ENCODE data around the gene AIRE. TPM values are rescaled to one million over a fixed set of nuclear protein-coding genes. Genes with fewer than 3 reads are reported as not detected.

Gene AIRE
- total RNA-seq, 1 experiment from 2014 or later = 0.17 TPM

DNA sequence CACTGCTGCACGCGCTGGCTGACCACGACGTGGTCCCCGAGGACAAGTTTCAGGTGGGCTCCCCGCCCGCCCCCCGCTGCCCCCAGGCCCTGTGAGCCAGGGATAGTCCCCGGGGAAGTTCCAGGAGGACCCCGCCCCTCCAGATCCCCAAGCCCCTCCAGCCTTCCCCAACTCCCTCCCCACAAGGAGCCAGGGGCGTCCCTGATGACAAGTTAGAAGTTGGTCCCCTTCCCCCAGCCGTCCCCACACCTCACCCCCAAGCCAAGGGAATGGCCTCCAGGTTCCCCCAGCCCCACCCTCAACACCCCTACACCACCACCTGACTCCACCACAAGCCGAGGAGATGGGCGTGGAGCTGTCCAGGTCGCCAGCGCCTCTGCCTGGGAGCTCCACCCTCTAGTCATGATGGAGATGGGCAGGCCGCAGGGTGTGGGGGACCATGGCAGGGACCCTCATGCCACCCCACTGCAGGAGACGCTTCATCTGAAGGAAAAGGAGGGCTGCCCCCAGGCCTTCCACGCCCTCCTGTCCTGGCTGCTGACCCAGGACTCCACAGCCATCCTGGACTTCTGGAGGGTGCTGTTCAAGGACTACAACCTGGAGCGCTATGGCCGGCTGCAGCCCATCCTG, 525 bp downstream of the AIRE start:
- TF ChIP-seq CTCF (conservative IDR thresholded peaks at IDR 0.05) = no peak
- Histone ChIP-seq H2BK5ac (ENCODE audit: insufficient read length, low read length) (no peak overlapping the region), H3K14ac (ENCODE audit: insufficient read depth, low read length) (no peak overlapping the region), H3K27me3 (ENCODE audit: insufficient read depth, low read length) (no peaks in the 10 kb centered on the region), H3K4me2 (ENCODE audit: insufficient read depth, insufficient read length, low read length) (no peak overlapping the region), H3K27ac (ENCODE audit: insufficient read length, low read depth, low read length) (no peak overlapping the region), H4K5ac (ENCODE audit: insufficient read length, low read depth, low read length) (no peak overlapping the region), H3K23me2 (ENCODE audit: insufficient read length, low read depth, low read length, poor library complexity, severe bottlenecking) (no peaks in the 10 kb centered on the region), H4K8ac (replicated peaks; ENCODE audit: insufficient read length, low read depth, low read length) (no peak overlapping the region), H3K4ac (ENCODE audit: low read depth, low read length) (no peak overlapping the region), H3K9me3 (ENCODE audit: control insufficient read depth, low read depth, low read length) (no peaks in the 10 kb centered on the region), H2BK20ac (ENCODE audit: low read depth, low read length, poor library complexity, severe bottlenecking) (no peak overlapping the region), H2AFZ (ENCODE audit: low read length) (no peak overlapping the region), H3K79me2 (ENCODE audit: insufficient read depth, low read length) (no peaks in the 10 kb centered on the region), H3K9ac (ENCODE audit: extremely low read depth, insufficient read length, low read length) (no peak overlapping the region), H2BK15ac (ENCODE audit: low read depth, low read length) (no peak overlapping the region), H3K23ac (ENCODE audit: insufficient read length, low read depth, low read length) (no peak overlapping the region), H2BK12ac (ENCODE audit: insufficient read length, low read depth, low read length) (no peak overlapping the region), H3K18ac (ENCODE audit: insufficient read length, low read depth, low read length) (no peak overlapping the region), H2BK120ac (ENCODE audit: low read depth, low read length, poor library complexity, severe bottlenecking) (no peak overlapping the region), H3K79me1 (ENCODE audit: insufficient read depth, low read depth, low read length, poor library complexity, severe bottlenecking) (no peaks in the 10 kb centered on the region), H2AK5ac (ENCODE audit: insufficient read length, low read length) (no peak overlapping the region), H3K56ac (ENCODE audit: insufficient read length, low read depth, low read length) (no peak overlapping the region), H3K4me1 (ENCODE audit: insufficient read depth, low read length) (no peaks in the 10 kb centered on the region; the same call in 1 of the 2 replicates), H4K20me1 (ENCODE audit: control insufficient read depth, insufficient read depth, insufficient read length) (no peaks in the 10 kb centered on the region), H4K91ac (ENCODE audit: insufficient read length, low read depth, low read length) (no peak overlapping the region), H3T11ph (ENCODE audit: low read length) (no peak overlapping the region)
- H3K4me3 Mint-ChIP-seq = no peak overlapping the region
- H3K9me3 Mint-ChIP-seq = no peaks in the 10 kb centered on the region
- no peaks in the 10 kb centered on the region for H3K36me3 Mint-ChIP-seq (ENCODE audit: insufficient read depth in 1 of 3, low read depth in 3 of 3)
- H3K27ac Mint-ChIP-seq = no peak overlapping the region
- H3K4me1 Mint-ChIP-seq = peaks cover 22 to 26% of the 10 kb centered on the region in 2 experiments
- DNase-seq = no peak
- peaks cover 14% of the 10 kb centered on the region for H3K27me3 Mint-ChIP-seq (ENCODE audit: low read depth)
- no CpG with 5 or more reads among the region's 21 CpGs for WGBS (ENCODE audit: extremely low coverage, insufficient read length, low lambda C conversion rate)
